ENCODE results near the gene MTPN.

GRCh38 chr7:135979471-135980011 is 2.4 kb upstream of the MTPN start:
- TF ChIP-seq, protein P1, sequence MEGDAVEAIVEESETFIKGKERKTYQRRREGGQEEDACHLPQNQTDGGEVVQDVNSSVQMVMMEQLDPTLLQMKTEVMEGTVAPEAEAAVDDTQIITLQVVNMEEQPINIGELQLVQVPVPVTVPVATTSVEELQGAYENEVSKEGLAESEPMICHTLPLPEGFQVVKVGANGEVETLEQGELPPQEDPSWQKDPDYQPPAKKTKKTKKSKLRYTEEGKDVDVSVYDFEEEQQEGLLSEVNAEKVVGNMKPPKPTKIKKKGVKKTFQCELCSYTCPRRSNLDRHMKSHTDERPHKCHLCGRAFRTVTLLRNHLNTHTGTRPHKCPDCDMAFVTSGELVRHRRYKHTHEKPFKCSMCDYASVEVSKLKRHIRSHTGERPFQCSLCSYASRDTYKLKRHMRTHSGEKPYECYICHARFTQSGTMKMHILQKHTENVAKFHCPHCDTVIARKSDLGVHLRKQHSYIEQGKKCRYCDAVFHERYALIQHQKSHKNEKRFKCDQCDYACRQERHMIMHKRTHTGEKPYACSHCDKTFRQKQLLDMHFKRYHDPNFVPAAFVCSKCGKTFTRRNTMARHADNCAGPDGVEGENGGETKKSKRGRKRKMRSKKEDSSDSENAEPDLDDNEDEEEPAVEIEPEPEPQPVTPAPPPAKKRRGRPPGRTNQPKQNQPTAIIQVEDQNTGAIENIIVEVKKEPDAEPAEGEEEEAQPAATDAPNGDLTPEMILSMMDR (IDR thresholded peaks at IDR 0.05; ENCODE audit: insufficient read depth, low read depth, low read length): no peak
- no peak for TF ChIP-seq EZH2 (IDR thresholded peaks at IDR 0.05; ENCODE audit: insufficient read depth, low read length)
